Transverse colon (tissue), 3 donors: Measurements from ENCODE around the gene TTC12.

Experiments used
- POLR2A ChIP-seq: fragments of 450-650 bp; IDR thresholded peaks from one replicate; pipeline ENCODE4 v1.6.1; 2016; ENCODE audit warnings: antibody characterized with exemption, mild to moderate bottlenecking, moderate library complexity
- TF ChIP-seq, protein P1 (sequence below), 5 experiments: fragments of 200-600 bp in 3 of 5; fragments of 450-650 bp in 2 of 5; sonication (generic) in 3 of 5; IDR thresholded peaks; 1 replicate in 2 of 5; 2 replicates in 3 of 5; pipeline ENCODE4 v1.5.1; 2016 to 2017; ENCODE audit warnings: antibody characterized with exemption in 5 of 5, inconsistent platforms in 3 of 5, mild to moderate bottlenecking in 2 of 5, moderate library complexity in 1 of 5

DNA sequence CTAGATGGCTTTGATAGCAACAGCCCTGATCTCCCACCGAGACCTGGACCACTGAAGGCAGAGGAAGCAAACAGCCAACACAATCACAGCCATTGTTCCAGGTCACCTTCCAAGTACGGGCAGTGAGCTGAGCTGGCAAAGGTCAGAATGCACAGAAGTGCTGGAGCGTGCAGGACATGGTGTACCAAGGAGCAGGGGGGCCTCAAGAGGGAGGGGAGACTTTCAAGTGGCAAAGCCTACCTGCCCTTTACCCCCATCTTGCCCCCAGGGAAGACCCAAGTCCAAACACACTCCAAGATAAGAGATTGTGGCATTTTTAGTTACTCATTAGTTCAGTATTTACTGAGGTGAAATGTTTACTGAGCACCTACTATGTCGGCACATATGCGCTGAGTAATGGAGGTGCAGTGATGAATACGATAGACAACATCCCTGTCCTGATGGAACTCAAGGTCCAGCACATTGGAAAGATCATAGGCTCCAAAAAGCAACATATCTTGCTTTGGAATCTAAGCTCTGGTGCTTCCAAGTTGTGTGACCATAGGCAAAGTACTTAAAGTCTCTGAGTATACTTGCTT is 26.0 kb upstream of the TTC12 start:
- TF ChIP-seq POLR2A: no peak
- TF ChIP-seq, protein P1, sequence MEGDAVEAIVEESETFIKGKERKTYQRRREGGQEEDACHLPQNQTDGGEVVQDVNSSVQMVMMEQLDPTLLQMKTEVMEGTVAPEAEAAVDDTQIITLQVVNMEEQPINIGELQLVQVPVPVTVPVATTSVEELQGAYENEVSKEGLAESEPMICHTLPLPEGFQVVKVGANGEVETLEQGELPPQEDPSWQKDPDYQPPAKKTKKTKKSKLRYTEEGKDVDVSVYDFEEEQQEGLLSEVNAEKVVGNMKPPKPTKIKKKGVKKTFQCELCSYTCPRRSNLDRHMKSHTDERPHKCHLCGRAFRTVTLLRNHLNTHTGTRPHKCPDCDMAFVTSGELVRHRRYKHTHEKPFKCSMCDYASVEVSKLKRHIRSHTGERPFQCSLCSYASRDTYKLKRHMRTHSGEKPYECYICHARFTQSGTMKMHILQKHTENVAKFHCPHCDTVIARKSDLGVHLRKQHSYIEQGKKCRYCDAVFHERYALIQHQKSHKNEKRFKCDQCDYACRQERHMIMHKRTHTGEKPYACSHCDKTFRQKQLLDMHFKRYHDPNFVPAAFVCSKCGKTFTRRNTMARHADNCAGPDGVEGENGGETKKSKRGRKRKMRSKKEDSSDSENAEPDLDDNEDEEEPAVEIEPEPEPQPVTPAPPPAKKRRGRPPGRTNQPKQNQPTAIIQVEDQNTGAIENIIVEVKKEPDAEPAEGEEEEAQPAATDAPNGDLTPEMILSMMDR (IDR thresholded peaks at IDR 0.05): no peak
